Caco-2 (cell line): ENCODE results near the gene MID1IP1. TPM values are rescaled to one million over a fixed set of nuclear protein-coding genes. Genes with fewer than 3 reads are reported as not detected.

Source experiments
- BruUV-seq: library from RNA; stranded (reverse); fragments of 400-500 nt; replicated peaks from 2 replicates; lab custom pipeline; 2021; lab: Mats Ljungman, UMichigan
- CTCF ChIA-PET: fragments of 300-600 bp; sonication (Branson Sonifier 250); formaldehyde crosslinking; loops from one replicate; lab custom pipeline; 2022; ENCODE audit warnings: antibody characterized with exemption; lab: Charles Lee
- POLR2A ChIA-PET: fragments of 300-600 bp; sonication (Branson Sonifier 250); formaldehyde crosslinking; loops from one replicate; lab custom pipeline; 2022; ENCODE audit warnings: antibody characterized with exemption; lab: Charles Lee
- DNase-seq, 2 experiments: peaks; one replicate each; pipeline versions ENCODE4 v3.0.0 to v3.0.0-alpha.2; 2020 to 2022
- H3K27me3 ChIP-seq: replicated peaks from 2 replicates; pipeline ENCODE4 v1.6.0; 2011; ENCODE audit warnings: low read length; ENCODE audit not compliant: control insufficient read depth, insufficient read depth
- H3K36me3 ChIP-seq: 2 replicates; pipeline ENCODE4 v1.5.1; 2011; ENCODE audit warnings: low read length; ENCODE audit not compliant: control insufficient read depth, insufficient read depth
- H3K4me1 ChIP-seq: fragments of 250-450 bp; sonication (Bioruptor Pico); 2 replicates; pipeline ENCODE4 v1.5.1; 2020; ENCODE audit warnings: mild to moderate bottlenecking
- H3K4me3 ChIP-seq: 2 replicates; pipeline ENCODE4 v1.5.1; 2011; ENCODE audit warnings: low read depth, mild to moderate bottlenecking, control low read depth, low read length
- H3K9me3 ChIP-seq: fragments of 250-450 bp; sonication (Bioruptor Pico); 2 replicates; pipeline ENCODE4 v1.5.1; 2020; ENCODE audit warnings: mild to moderate bottlenecking, moderate library complexity
- H3K27ac Mint-ChIP-seq: one replicate; pipeline ENCODE4 v1.8.0; 2022; ENCODE audit warnings: mixed read lengths; ENCODE audit not compliant: unreplicated experiment
- H3K27me3 Mint-ChIP-seq: one replicate; pipeline ENCODE4 v1.8.0; 2022; ENCODE audit warnings: mixed read lengths; ENCODE audit not compliant: insufficient read depth, unreplicated experiment
- H3K36me3 Mint-ChIP-seq: one replicate; pipeline ENCODE4 v1.8.0; 2022; ENCODE audit warnings: mild to moderate bottlenecking, mixed read lengths; ENCODE audit not compliant: insufficient read depth, unreplicated experiment
- H3K4me1 Mint-ChIP-seq: one replicate; pipeline ENCODE4 v1.8.0; 2022; ENCODE audit warnings: low read depth, mixed read lengths; ENCODE audit not compliant: unreplicated experiment
- H3K4me3 Mint-ChIP-seq: one replicate; pipeline ENCODE4 v1.8.0; 2022; ENCODE audit warnings: mild to moderate bottlenecking, moderate library complexity, mixed read lengths; ENCODE audit not compliant: unreplicated experiment
- H3K9me3 Mint-ChIP-seq: one replicate; pipeline ENCODE4 v1.8.0; 2022; ENCODE audit warnings: mixed read lengths; ENCODE audit not compliant: unreplicated experiment
- intact Hi-C: fragments of 100-400 bp; cut with micrococcal nuclease; formaldehyde crosslinking; loops from one replicate; pipeline ENCODE4 v1.10.0; 2022; ENCODE audit not compliant: unreplicated experiment
- total RNA-seq: library from RNA; stranded (reverse); gene quantifications from 2 replicates; pipeline ENCODE4 v1.2.3, GENCODE V29; 2022
- TF ChIP-seq, protein P1 (sequence below), 2 experiments: fragments of 200-600 bp in 1 of 2; IDR thresholded peaks; 1 replicate in 1 of 2; 2 replicates in 1 of 2; pipeline versions ENCODE4 v1.5.1 to v1.8.0; 2011 to 2022; ENCODE audit warnings: antibody characterized with exemption in 1 of 2, control low read depth in 1 of 2, inconsistent platforms in 1 of 2, low read depth in 1 of 2, low read length in 1 of 2, mild to moderate bottlenecking in 1 of 2, moderate library complexity in 1 of 2; ENCODE audit not compliant: insufficient read depth in 1 of 2, severe bottlenecking in 1 of 2, unreplicated experiment in 1 of 2

The MID1IP1 gene
- total RNA-seq, 1 experiment from 2014 or later, result 40.6 TPM

DNA sequence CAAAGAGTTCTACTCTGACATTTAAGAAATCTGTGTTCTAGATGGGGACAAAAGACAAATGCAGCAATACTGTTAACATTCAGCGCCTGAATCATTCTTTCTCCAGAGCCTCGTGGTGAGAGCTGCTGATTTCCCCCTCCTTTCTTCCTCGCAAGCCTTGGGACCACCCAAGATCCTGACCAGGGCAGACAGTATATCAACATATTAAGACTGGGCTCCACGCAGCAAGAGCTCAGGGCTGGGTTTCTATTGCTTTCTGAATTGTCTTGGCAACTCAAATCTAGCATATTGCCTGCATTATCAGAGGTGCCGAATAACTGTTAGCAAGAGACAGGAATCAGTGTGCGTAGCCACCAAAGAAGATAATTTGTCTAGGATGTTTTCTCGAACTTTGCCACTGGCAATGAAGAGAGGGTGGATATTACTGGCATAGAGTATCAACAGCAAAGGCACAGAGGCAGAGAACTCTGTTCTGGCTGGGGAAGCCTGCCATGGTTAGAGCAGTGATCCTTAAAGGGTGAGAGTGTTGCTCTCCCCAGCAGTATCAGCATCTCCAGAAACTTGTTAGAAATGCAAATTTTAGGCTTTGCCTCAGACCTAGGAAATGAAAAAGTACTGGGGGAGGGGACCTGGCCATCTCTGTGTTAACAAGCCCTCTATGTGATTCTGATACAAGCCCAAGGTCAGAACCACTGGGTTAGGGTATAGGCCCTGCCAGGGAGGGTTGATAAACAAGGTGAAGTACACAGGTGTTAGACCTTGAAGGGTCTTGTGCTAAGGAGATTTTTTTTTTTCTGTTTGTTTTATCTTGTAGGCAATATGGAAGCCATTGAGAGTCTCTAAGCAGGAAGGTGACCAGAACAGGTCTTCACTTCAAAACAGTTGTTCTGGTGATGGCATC lies 46.2 kb upstream of the MID1IP1 start:
- no peak overlapping the region for H3K4me3 Mint-ChIP-seq
- peaks cover 2% of the 10 kb centered on the region for H3K27me3 Mint-ChIP-seq
- TF ChIP-seq, protein P1, sequence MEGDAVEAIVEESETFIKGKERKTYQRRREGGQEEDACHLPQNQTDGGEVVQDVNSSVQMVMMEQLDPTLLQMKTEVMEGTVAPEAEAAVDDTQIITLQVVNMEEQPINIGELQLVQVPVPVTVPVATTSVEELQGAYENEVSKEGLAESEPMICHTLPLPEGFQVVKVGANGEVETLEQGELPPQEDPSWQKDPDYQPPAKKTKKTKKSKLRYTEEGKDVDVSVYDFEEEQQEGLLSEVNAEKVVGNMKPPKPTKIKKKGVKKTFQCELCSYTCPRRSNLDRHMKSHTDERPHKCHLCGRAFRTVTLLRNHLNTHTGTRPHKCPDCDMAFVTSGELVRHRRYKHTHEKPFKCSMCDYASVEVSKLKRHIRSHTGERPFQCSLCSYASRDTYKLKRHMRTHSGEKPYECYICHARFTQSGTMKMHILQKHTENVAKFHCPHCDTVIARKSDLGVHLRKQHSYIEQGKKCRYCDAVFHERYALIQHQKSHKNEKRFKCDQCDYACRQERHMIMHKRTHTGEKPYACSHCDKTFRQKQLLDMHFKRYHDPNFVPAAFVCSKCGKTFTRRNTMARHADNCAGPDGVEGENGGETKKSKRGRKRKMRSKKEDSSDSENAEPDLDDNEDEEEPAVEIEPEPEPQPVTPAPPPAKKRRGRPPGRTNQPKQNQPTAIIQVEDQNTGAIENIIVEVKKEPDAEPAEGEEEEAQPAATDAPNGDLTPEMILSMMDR (IDR thresholded peaks at IDR 0.05; ENCODE audit: insufficient read depth in 1 of 2, low read depth in 1 of 2, low read length in 1 of 2, severe bottlenecking in 1 of 2, unreplicated experiment in 1 of 2), result no peak
- no peak overlapping the region for H3K27ac Mint-ChIP-seq
- BruUV-seq, result no TSS peak
- CTCF ChIA-PET, result no interaction called here
- DNase-seq, result no peak
- POLR2A ChIA-PET, result no interaction called here
- H3K9me3 Mint-ChIP-seq, result no peaks in the 10 kb centered on the region
- H3K9me3 ChIP-seq, result no peaks in the 10 kb centered on the region
- intact Hi-C loops, result loop anchor here (2.0 to 10.0 kb wide), 2 partner anchors 90 to 488 kb away; no protein-coding TSS in a partner anchor
- H3K27me3 ChIP-seq, result no peaks in the 10 kb centered on the region
- H3K36me3 ChIP-seq, result no peaks in the 10 kb centered on the region
- no peaks in the 10 kb centered on the region for H3K4me1 Mint-ChIP-seq
- no peaks in the 10 kb centered on the region for H3K36me3 Mint-ChIP-seq
- no peak overlapping the region for H3K4me3 ChIP-seq
- H3K4me1 ChIP-seq, result no peaks in the 10 kb centered on the region

DNA sequence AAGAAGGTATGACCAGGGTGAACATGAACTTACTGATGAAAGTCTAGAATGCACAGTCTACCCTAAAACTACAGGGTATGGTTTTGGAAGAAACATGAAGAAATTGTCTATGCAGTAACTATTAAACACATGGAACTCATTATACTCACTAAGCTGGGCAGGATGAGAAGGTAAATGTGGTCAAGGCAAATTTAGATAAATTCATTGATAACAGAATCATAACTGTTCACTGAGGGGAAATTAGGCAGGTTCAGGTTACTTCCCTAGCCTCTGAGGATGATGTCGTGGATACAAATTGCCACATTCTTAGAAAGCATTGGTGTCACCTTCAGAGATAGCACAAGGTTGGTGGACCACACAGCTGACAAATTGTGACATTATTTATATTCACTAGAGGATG lies 40.4 kb upstream of the MID1IP1 start:
- peaks cover 3% of the 10 kb centered on the region for H3K27me3 Mint-ChIP-seq
- no peak for DNase-seq
- H3K27ac Mint-ChIP-seq, result no peak overlapping the region
- no peaks in the 10 kb centered on the region for H3K36me3 ChIP-seq
- no peaks in the 10 kb centered on the region for H3K9me3 ChIP-seq
- H3K36me3 Mint-ChIP-seq, result no peaks in the 10 kb centered on the region
- POLR2A ChIA-PET, result no interaction called here
- BruUV-seq, result no TSS peak
- no peaks in the 10 kb centered on the region for H3K4me1 ChIP-seq
- intact Hi-C loops, result no loop called here
- TF ChIP-seq, protein P1 (IDR thresholded peaks at IDR 0.05; ENCODE audit: insufficient read depth in 1 of 2, low read depth in 1 of 2, low read length in 1 of 2, severe bottlenecking in 1 of 2, unreplicated experiment in 1 of 2), result no peak
- H3K4me3 Mint-ChIP-seq, result no peak overlapping the region
- CTCF ChIA-PET, result no interaction called here
- no peaks in the 10 kb centered on the region for H3K27me3 ChIP-seq
- H3K4me1 Mint-ChIP-seq, result no peaks in the 10 kb centered on the region
- no peaks in the 10 kb centered on the region for H3K9me3 Mint-ChIP-seq
- H3K4me3 ChIP-seq, result no peak overlapping the region

DNA sequence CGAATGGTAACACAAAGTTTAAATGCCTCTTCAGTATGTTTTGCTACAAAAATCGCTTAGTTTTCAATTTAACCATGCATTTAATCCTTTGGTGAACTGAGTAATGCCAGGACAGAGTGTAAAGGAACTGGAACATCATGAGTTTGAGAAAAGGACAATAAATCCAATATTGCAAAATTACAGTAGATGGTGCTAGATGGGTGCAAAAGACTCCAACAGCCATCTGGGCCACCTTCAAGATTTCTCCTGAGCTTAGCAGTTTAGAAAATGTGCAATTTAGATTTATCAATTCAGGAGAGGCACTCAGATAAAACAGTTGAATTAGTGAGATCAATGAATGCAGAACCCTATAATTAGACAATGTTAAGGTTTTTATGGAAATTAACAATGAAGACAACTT lies 33.2 kb upstream of the MID1IP1 start:
- ChIA-PET CTCF (interaction anchor here (1.7 kb wide), 1 partner anchor 384 kb away, joined by 8 read pairs; no protein-coding TSS in a partner anchor), POLR2A (no interaction called here)
- H3K4me3 ChIP-seq, result no peak overlapping the region
- intact Hi-C loops, result loop anchor here (5.0 kb wide), 2 partner anchors 219 to 474 kb away; no protein-coding TSS in a partner anchor
- Mint-ChIP-seq H3K27ac (no peak overlapping the region), H3K36me3 (no peaks in the 10 kb centered on the region), H3K9me3 (no peaks in the 10 kb centered on the region), H3K4me1 (no peaks in the 10 kb centered on the region), H3K27me3 (peaks cover 9% of the 10 kb centered on the region), H3K4me3 (no peak overlapping the region)
- DNase-seq, result no peak
- no TSS peak for BruUV-seq
- H3K36me3 ChIP-seq, result no peaks in the 10 kb centered on the region
- H3K27me3 ChIP-seq, result no peaks in the 10 kb centered on the region
- H3K4me1 ChIP-seq, result no peaks in the 10 kb centered on the region
- no peaks in the 10 kb centered on the region for H3K9me3 ChIP-seq
- TF ChIP-seq, protein P1 (IDR thresholded peaks at IDR 0.05; ENCODE audit: insufficient read depth in 1 of 2, low read depth in 1 of 2, low read length in 1 of 2, severe bottlenecking in 1 of 2, unreplicated experiment in 1 of 2), result no peak
